ENCODE data around the gene ZSCAN31. TPM values are rescaled to one million over a fixed set of nuclear protein-coding genes. Genes with fewer than 3 reads are reported as not detected.
"Not testable (repeated sequence)": the region's sequence is repeated elsewhere in the genome, so short reads cannot be mapped to it uniquely, and the experiment has no call there.

Gene ZSCAN31
- total RNA-seq, 1 donor from 2014 or later, result 8.3 TPM

DNA sequence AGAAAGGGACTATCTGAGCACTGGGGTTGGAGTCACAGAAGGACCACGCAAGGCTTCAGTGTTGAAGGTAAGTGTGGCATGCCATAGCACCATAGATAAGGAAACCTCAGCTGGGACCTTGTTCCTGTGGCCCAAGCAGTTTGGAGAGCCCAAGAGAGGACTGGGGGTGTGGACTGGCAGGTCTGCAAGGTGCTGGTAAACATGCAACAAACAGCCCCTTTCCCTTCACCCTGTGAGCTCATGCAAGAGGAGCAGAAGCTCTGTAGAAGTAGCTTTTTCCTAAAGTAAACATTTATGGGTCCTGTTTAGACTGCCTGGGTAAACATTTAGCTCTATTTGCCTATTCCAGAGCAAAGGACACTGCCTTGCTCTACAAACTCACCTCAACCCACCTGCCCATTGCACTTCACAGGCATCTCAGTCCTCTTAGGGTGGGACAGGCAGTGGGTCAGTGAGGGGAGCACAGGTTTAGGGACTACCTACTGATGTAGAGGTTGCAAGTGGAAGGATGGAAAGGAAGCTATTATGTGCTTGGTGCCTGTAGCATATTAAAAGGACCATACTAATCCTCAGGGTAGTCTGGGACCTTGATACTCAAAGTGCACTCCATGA, 12.0 kb downstream of the ZSCAN31 start:
- no peak overlapping the region for H3K4me2 ChIP-seq

DNA sequence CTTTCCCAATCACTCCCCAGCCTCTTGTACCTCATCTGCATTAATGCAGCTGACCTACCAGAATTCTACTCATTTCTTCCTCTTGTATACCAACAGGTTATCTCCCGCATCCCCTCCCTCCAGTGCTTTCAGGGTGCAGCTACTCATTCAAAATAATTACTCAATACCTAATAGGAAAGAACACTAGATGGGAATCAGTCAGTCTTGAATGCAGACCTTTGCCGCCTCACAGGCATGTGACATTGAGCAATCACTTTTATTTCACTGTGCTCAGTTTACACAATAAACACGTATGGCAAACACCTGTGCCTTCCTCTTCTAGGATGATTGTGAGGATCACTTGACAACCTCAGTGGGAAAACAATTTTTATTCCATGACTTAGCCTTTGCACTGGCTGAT, 13.3 kb downstream of the ZSCAN31 start:
- no peak for DNase-seq (ENCODE audit: low spot score)
- H3K27me3 ChIP-seq, result no peaks in the 10 kb centered on the region
- no peak overlapping the region for H2AFZ ChIP-seq (replicated peaks)
- H3K79me2 ChIP-seq (ENCODE audit: low read depth), result no peaks in the 10 kb centered on the region
- peaks cover 15% of the 10 kb centered on the region for H3K9me3 ChIP-seq (ENCODE audit: low read depth)
- no peaks in the 10 kb centered on the region for H3F3A ChIP-seq (ENCODE audit: low read depth)
- no peak overlapping the region for H3K4me3 ChIP-seq
- Mint-ChIP-seq H3K36me3 (peaks cover 40% of the 10 kb centered on the region), H3K27me3 (ENCODE audit: insufficient read depth, low read depth) (no peaks in the 10 kb centered on the region), H3K27ac (no peak overlapping the region), H3K9me3 (peaks cover 28% of the 10 kb centered on the region), H3K4me3 (no peak overlapping the region), H3K4me1 (no peaks in the 10 kb centered on the region)
- peaks cover 9% of the 10 kb centered on the region for H3K36me3 ChIP-seq
- no peak overlapping the region for H3K27ac ChIP-seq
- H4K20me1 ChIP-seq (ENCODE audit: low read depth), result no peaks in the 10 kb centered on the region
- no peak overlapping the region for H3K9ac ChIP-seq
- TF ChIP-seq, protein P1, sequence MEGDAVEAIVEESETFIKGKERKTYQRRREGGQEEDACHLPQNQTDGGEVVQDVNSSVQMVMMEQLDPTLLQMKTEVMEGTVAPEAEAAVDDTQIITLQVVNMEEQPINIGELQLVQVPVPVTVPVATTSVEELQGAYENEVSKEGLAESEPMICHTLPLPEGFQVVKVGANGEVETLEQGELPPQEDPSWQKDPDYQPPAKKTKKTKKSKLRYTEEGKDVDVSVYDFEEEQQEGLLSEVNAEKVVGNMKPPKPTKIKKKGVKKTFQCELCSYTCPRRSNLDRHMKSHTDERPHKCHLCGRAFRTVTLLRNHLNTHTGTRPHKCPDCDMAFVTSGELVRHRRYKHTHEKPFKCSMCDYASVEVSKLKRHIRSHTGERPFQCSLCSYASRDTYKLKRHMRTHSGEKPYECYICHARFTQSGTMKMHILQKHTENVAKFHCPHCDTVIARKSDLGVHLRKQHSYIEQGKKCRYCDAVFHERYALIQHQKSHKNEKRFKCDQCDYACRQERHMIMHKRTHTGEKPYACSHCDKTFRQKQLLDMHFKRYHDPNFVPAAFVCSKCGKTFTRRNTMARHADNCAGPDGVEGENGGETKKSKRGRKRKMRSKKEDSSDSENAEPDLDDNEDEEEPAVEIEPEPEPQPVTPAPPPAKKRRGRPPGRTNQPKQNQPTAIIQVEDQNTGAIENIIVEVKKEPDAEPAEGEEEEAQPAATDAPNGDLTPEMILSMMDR (IDR thresholded peaks at IDR 0.05), result no peak
- TF ChIP-seq EZH2 (IDR thresholded peaks at IDR 0.05) (no peak), EZH2phosphoT487 (IDR thresholded peaks at IDR 0.05) (no peak)
- H3K4me2 ChIP-seq, result no peak overlapping the region
- H3K4me1 ChIP-seq, result no peaks in the 10 kb centered on the region

More for the DNA sequence above, 12.0 kb downstream of the ZSCAN31 start:
- H3K9me3 Mint-ChIP-seq, result peaks cover 34% of the 10 kb centered on the region
- Histone ChIP-seq H3K27ac (no peak overlapping the region), H2AFZ (replicated peaks) (no peak overlapping the region), H3K9me3 (ENCODE audit: low read depth) (peaks cover 15% of the 10 kb centered on the region), H3K36me3 (peaks cover 9% of the 10 kb centered on the region), H3K27me3 (no peaks in the 10 kb centered on the region), H3K79me2 (ENCODE audit: low read depth) (no peaks in the 10 kb centered on the region), H3K4me1 (no peaks in the 10 kb centered on the region), H3K4me3 (no peak overlapping the region), H4K20me1 (ENCODE audit: low read depth) (no peaks in the 10 kb centered on the region), H3F3A (ENCODE audit: low read depth) (no peaks in the 10 kb centered on the region), H3K9ac (no peak overlapping the region)
- H3K4me3 Mint-ChIP-seq, result no peak overlapping the region
- no peaks in the 10 kb centered on the region for H3K4me1 Mint-ChIP-seq
- H3K27me3 Mint-ChIP-seq (ENCODE audit: insufficient read depth, low read depth), result no peaks in the 10 kb centered on the region
- H3K36me3 Mint-ChIP-seq, result peaks cover 45% of the 10 kb centered on the region
- no peak overlapping the region for H3K27ac Mint-ChIP-seq
- DNase-seq (ENCODE audit: low spot score), result no peak
- TF ChIP-seq EZH2phosphoT487 (IDR thresholded peaks at IDR 0.05), result no peak
- TF ChIP-seq, protein P1 (IDR thresholded peaks at IDR 0.05), result no peak
- TF ChIP-seq EZH2 (IDR thresholded peaks at IDR 0.05), result no peak

DNA sequence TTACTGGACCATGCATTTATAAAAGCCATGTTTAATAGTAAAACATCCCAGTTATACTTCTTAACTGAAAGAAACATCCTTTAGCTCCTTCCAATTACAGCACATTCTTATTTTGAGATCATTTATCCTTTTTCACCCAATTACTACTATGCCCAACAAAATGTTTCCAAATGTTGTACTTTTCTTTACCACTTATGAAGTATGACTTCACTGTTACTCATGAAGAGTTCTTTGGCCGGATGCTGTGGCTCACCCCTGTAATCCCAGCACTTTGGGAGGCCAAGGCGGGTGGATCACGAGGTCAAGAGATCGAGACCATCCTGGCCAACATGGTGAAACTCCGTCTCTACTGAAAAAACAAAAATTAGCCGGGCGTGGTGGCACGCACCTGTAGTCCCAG, 18.1 kb downstream of the ZSCAN31 start:
- H3K9me3 ChIP-seq (ENCODE audit: low read depth); H3K4me1 ChIP-seq; H3K27me3 ChIP-seq; H3F3A ChIP-seq (ENCODE audit: low read depth); DNase-seq (ENCODE audit: low spot score); H3K36me3 ChIP-seq; H3K9ac ChIP-seq; H2AFZ ChIP-seq (replicated peaks); H3K4me2 ChIP-seq; H3K9me3 Mint-ChIP-seq; H3K27ac Mint-ChIP-seq; H3K4me3 Mint-ChIP-seq; H3K4me1 Mint-ChIP-seq; H4K20me1 ChIP-seq (ENCODE audit: low read depth); H3K4me3 ChIP-seq; H3K27ac ChIP-seq; H3K36me3 Mint-ChIP-seq; H3K27me3 Mint-ChIP-seq (ENCODE audit: insufficient read depth, low read depth); H3K79me2 ChIP-seq (ENCODE audit: low read depth): not testable (repeated sequence)

DNA sequence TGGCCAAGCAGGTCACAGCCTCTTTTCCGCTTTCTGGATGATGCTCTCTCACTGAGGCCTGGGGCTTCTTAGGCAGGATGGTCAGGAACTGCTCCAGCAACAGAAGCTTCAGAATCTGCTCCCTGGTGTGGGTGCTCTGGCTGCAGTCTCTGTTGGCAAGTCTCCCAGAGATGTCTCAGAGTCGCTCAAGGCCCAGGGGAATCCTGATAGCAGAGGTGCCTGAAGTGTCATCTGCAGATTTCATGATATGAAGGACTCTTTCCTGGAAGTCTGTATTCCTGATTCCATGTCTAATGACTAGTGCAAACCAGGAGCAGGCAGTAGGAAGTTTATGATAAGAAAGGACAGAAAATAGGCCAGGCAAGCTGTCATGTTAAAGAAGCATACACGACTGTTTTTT, 20.3 kb downstream of the ZSCAN31 start:
- Mint-ChIP-seq H3K4me1 (no peaks in the 10 kb centered on the region), H3K27ac (no peak overlapping the region), H3K36me3 (peaks cover 11% of the 10 kb centered on the region), H3K27me3 (ENCODE audit: insufficient read depth, low read depth) (no peaks in the 10 kb centered on the region), H3K4me3 (no peak overlapping the region), H3K9me3 (no peaks in the 10 kb centered on the region)
- Histone ChIP-seq H3K36me3 (no peaks in the 10 kb centered on the region), H4K20me1 (ENCODE audit: low read depth) (no peaks in the 10 kb centered on the region), H3K4me2 (no peak overlapping the region), H2AFZ (replicated peaks) (no peak overlapping the region), H3K4me1 (no peaks in the 10 kb centered on the region), H3K9ac (no peak overlapping the region), H3F3A (ENCODE audit: low read depth) (no peaks in the 10 kb centered on the region), H3K4me3 (no peak overlapping the region), H3K27me3 (no peaks in the 10 kb centered on the region), H3K27ac (no peak overlapping the region), H3K9me3 (ENCODE audit: low read depth) (no peaks in the 10 kb centered on the region), H3K79me2 (ENCODE audit: low read depth) (no peaks in the 10 kb centered on the region)
- no peak for DNase-seq (ENCODE audit: low spot score)
- no peak for TF ChIP-seq EZH2 (IDR thresholded peaks at IDR 0.05)
- TF ChIP-seq, protein P1 (IDR thresholded peaks at IDR 0.05), result no peak
- TF ChIP-seq EZH2phosphoT487 (IDR thresholded peaks at IDR 0.05), result no peak

Measured in neural progenitor cell (in vitro differentiated cells).